HepG2 (cell line): Measurements from ENCODE around the gene MESD. TPM values are rescaled to one million over a fixed set of nuclear protein-coding genes. Genes with fewer than 3 reads are reported as not detected.
A peak's percentile ranks its signal among the peaks of the same experiment; 100 is the strongest.

Experiments used
- ATF7-NPFF ChIP-seq: sonication (generic); formaldehyde crosslinking; IDR thresholded peaks from 2 replicates; pipeline ENCODE4 v1.8.1; 2023; ENCODE audit warnings: mild to moderate bottlenecking, low read depth, missing genetic modification reagents, moderate library complexity
- ESRRA ChIP-seq: sonication (generic); formaldehyde crosslinking; IDR thresholded peaks from 2 replicates; pipeline ENCODE4 v1.5.1; 2020; ENCODE audit warnings: mild to moderate bottlenecking, low read depth, missing genetic modification reagents
- HCFC1 ChIP-seq: fragments of 150-350 bp; IDR thresholded peaks from 2 replicates; pipeline ENCODE4 v1.6.1; 2014; ENCODE audit warnings: low read depth, low read length
- KDM5B ChIP-seq: sonication (generic); formaldehyde crosslinking; IDR thresholded peaks from 2 replicates; pipeline ENCODE4 v1.4.0; 2020; ENCODE audit warnings: missing genetic modification reagents, mild to moderate bottlenecking, borderline replicate concordance
- NFIC ChIP-seq: IDR thresholded peaks from 2 replicates; pipeline ENCODE4 v1.6.1; 2012; ENCODE audit warnings: mild to moderate bottlenecking, low read length, inconsistent platforms
- SOX6 ChIP-seq, 2 experiments: fragments of 450-650 bp in 1 of 2; sonication (generic) in 1 of 2; formaldehyde crosslinking in 1 of 2; IDR thresholded peaks; 2 replicates each; pipeline versions ENCODE4 v1.4.0 to v1.6.1; 2017 to 2020; ENCODE audit warnings: antibody characterized with exemption in 1 of 2, mild to moderate bottlenecking in 1 of 2, missing genetic modification reagents in 1 of 2
- TBX2 ChIP-seq: sonication (generic); formaldehyde crosslinking; IDR thresholded peaks from 2 replicates; pipeline ENCODE4 v1.5.0; 2020; ENCODE audit warnings: missing genetic modification reagents, mild to moderate bottlenecking, borderline replicate concordance
- TP53 ChIP-seq: sonication (generic); formaldehyde crosslinking; conservative IDR thresholded peaks from 2 replicates; pipeline ENCODE4 v1.4.0; 2020; ENCODE audit warnings: missing genetic modification reagents
- YEATS2 ChIP-seq: sonication (generic); formaldehyde crosslinking; IDR thresholded peaks from 2 replicates; pipeline ENCODE4 v1.4.0; 2020; ENCODE audit warnings: missing genetic modification reagents, borderline replicate concordance
- ZFYVE20 ChIP-seq: sonication (generic); formaldehyde crosslinking; IDR thresholded peaks from 2 replicates; pipeline ENCODE4 v1.8.0; 2023; ENCODE audit warnings: low read depth, mild to moderate bottlenecking, moderate library complexity, missing genetic modification reagents, borderline replicate concordance
- ZNF253 ChIP-seq: sonication (generic); formaldehyde crosslinking; IDR thresholded peaks from 2 replicates; pipeline ENCODE4 v1.8.0; 2022; ENCODE audit warnings: mild to moderate bottlenecking, missing genetic modification reagents, borderline replicate concordance
- ZNF879 ChIP-seq: sonication (generic); formaldehyde crosslinking; IDR thresholded peaks from 2 replicates; pipeline ENCODE4 v1.8.1; 2023; ENCODE audit warnings: missing genetic modification reagents
- ZSCAN30 ChIP-seq: sonication (generic); formaldehyde crosslinking; IDR thresholded peaks from 2 replicates; pipeline ENCODE4 v1.5.0; 2020; ENCODE audit warnings: mild to moderate bottlenecking, missing genetic modification reagents
- polyA plus RNA-seq, 8 experiments: library from polyadenylated mRNA; depleted of rRNA in 3 of 8; stranded (reverse) in 7 of 8; unstranded in 1 of 8; fragments of >200 nt; fragmentation: Illumina TruSeq in 4 of 8; extraction: Trizol in 4 of 8; gene quantifications; 2 replicates each; pipeline versions ENCODE4 v1.2.1 to v1.2.3, GENCODE V29; 2011 to 2016; ENCODE audit warnings: low read depth in 4 of 8, missing spikeins in 1 of 8, mixed read lengths in 1 of 8; ENCODE audit not compliant: insufficient read depth in 1 of 8
- total RNA-seq, 5 experiments: library from RNA; depleted of rRNA; stranded (reverse); fragments of >200 nt; fragmentation: Illumina TruSeq; extraction: Trizol; gene quantifications; 2 replicates each; pipeline ENCODE4 v1.2.3, GENCODE V29; 2016; ENCODE audit warnings: low read depth in 1 of 5
- TF ChIP-seq, protein P1 (sequence below): sonication (generic); formaldehyde crosslinking; conservative IDR thresholded peaks from 2 replicates; pipeline ENCODE4 v1.4.0; 2020; ENCODE audit warnings: missing genetic modification reagents
- TF ChIP-seq, protein P2 (sequence below): sonication (generic); formaldehyde crosslinking; IDR thresholded peaks from 2 replicates; pipeline ENCODE4 v1.9.0; 2021; ENCODE audit warnings: missing genetic modification reagents, mild to moderate bottlenecking, borderline replicate concordance
- TF ChIP-seq, protein P3 (sequence below): IDR thresholded peaks from 2 replicates; pipeline ENCODE4 v1.6.1; 2016; ENCODE audit warnings: low read depth, borderline replicate concordance
- TF ChIP-seq, protein P4 (sequence below): sonication (generic); formaldehyde crosslinking; IDR thresholded peaks from 2 replicates; pipeline ENCODE4 v1.4.0; 2020; ENCODE audit warnings: mild to moderate bottlenecking, low read depth, missing genetic modification reagents
- TF ChIP-seq, protein P5 (sequence below), 2 experiments: sonication (generic) in 1 of 2; formaldehyde crosslinking in 1 of 2; IDR thresholded peaks; 2 replicates each; pipeline versions ENCODE4 v1.4.0 to v1.6.1; 2016 to 2020; ENCODE audit warnings: borderline replicate concordance in 1 of 2, low read depth in 1 of 2, mild to moderate bottlenecking in 1 of 2, missing genetic modification reagents in 1 of 2

The MESD gene
- total and polyA plus RNA-seq, 2 of the 13 experiments (the other 11 are each of a cell fraction or from before 2014, with no cell fraction given), result 18.0 to 46.2 TPM

DNA sequence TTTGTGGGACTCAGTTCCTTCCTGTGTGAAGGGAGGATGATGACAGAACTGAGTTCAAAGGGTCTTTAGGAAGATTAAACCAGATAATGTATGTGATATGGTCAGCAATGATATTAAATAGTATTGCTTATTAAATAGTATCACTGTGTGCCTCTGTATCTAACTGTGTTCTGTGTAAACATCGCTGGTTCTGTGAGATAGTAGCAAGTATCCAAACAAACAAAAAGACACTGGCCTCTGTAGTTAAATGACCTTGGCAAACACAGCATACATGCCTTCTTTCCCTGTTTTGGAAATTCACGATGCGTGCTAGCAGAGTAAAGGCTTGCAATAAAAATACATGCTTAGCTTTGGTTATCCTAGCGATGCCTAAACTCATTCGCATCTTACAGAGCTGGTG is 76.1 kb downstream of the MESD start (continued):
- no peak for TF ChIP-seq SOX6 (IDR thresholded peaks at IDR 0.05)
- TF ChIP-seq SOX6 (CRISPR knock-in tag; IDR thresholded peaks at IDR 0.05), result 0 out of 2 replicates have a peak, but pooled peaks have one; percentile 35
- TF ChIP-seq ZFYVE20, result no peak
- TF ChIP-seq, protein P1, sequence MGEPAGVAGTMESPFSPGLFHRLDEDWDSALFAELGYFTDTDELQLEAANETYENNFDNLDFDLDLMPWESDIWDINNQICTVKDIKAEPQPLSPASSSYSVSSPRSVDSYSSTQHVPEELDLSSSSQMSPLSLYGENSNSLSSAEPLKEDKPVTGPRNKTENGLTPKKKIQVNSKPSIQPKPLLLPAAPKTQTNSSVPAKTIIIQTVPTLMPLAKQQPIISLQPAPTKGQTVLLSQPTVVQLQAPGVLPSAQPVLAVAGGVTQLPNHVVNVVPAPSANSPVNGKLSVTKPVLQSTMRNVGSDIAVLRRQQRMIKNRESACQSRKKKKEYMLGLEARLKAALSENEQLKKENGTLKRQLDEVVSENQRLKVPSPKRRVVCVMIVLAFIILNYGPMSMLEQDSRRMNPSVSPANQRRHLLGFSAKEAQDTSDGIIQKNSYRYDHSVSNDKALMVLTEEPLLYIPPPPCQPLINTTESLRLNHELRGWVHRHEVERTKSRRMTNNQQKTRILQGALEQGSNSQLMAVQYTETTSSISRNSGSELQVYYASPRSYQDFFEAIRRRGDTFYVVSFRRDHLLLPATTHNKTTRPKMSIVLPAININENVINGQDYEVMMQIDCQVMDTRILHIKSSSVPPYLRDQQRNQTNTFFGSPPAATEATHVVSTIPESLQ (CRISPR knock-in tag), result no peak
- no peak for TF ChIP-seq YEATS2
- no peak for TF ChIP-seq NFIC
- no peak for TF ChIP-seq KDM5B (CRISPR knock-in tag)
- no peak for TF ChIP-seq TBX2
- TF ChIP-seq ZSCAN30 (CRISPR knock-in tag), result no peak
- no peak for TF ChIP-seq ZNF253
- TF ChIP-seq ESRRA, result no peak
- TF ChIP-seq TP53 (CRISPR knock-in tag), result no peak
- no peak for TF ChIP-seq ZNF879 (CRISPR knock-in tag)
- no peak for TF ChIP-seq ATF7-NPFF (CRISPR knock-in tag)
- TF ChIP-seq, protein P2, sequence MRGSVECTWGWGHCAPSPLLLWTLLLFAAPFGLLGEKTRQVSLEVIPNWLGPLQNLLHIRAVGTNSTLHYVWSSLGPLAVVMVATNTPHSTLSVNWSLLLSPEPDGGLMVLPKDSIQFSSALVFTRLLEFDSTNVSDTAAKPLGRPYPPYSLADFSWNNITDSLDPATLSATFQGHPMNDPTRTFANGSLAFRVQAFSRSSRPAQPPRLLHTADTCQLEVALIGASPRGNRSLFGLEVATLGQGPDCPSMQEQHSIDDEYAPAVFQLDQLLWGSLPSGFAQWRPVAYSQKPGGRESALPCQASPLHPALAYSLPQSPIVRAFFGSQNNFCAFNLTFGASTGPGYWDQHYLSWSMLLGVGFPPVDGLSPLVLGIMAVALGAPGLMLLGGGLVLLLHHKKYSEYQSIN, result no peak
- TF ChIP-seq, protein P3, sequence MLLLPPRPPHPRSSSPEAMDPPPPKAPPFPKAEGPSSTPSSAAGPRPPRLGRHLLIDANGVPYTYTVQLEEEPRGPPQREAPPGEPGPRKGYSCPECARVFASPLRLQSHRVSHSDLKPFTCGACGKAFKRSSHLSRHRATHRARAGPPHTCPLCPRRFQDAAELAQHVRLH, result no peak
- TF ChIP-seq, protein P4, sequence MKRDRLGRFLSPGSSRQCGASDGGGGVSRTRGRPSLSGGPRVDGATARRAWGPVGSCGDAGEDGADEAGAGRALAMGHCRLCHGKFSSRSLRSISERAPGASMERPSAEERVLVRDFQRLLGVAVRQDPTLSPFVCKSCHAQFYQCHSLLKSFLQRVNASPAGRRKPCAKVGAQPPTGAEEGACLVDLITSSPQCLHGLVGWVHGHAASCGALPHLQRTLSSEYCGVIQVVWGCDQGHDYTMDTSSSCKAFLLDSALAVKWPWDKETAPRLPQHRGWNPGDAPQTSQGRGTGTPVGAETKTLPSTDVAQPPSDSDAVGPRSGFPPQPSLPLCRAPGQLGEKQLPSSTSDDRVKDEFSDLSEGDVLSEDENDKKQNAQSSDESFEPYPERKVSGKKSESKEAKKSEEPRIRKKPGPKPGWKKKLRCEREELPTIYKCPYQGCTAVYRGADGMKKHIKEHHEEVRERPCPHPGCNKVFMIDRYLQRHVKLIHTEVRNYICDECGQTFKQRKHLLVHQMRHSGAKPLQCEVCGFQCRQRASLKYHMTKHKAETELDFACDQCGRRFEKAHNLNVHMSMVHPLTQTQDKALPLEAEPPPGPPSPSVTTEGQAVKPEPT, result no peak
- TF ChIP-seq, protein P5, sequence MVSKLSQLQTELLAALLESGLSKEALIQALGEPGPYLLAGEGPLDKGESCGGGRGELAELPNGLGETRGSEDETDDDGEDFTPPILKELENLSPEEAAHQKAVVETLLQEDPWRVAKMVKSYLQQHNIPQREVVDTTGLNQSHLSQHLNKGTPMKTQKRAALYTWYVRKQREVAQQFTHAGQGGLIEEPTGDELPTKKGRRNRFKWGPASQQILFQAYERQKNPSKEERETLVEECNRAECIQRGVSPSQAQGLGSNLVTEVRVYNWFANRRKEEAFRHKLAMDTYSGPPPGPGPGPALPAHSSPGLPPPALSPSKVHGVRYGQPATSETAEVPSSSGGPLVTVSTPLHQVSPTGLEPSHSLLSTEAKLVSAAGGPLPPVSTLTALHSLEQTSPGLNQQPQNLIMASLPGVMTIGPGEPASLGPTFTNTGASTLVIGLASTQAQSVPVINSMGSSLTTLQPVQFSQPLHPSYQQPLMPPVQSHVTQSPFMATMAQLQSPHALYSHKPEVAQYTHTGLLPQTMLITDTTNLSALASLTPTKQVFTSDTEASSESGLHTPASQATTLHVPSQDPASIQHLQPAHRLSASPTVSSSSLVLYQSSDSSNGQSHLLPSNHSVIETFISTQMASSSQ (IDR thresholded peaks at IDR 0.05; ENCODE audit: low read depth), result no peak
- TF ChIP-seq, protein P5 (CRISPR knock-in tag; IDR thresholded peaks at IDR 0.05; ENCODE audit: borderline replicate concordance), result no peak; the same call in 1 of the 2 replicates
- TF ChIP-seq HCFC1, result no peak
